Astrocyte (in vitro differentiated cells and primary cell): ENCODE measurements around the gene MFNG.

Source experiments
- CTCF ChIP-seq: IDR thresholded peaks from 2 replicates; pipeline ENCODE4 v1.5.1; 2011; ENCODE audit warnings: low read depth, mild to moderate bottlenecking, inconsistent platforms, low read length, moderate library complexity; ENCODE audit not compliant: insufficient read depth
- EZH2 ChIP-seq: IDR thresholded peaks from 2 replicates; pipeline ENCODE4 v1.6.1; 2012; ENCODE audit warnings: mild to moderate bottlenecking, low read length, inconsistent platforms; ENCODE audit not compliant: insufficient read depth

- TF ChIP-seq CTCF (no peak), EZH2 (no peak)
These were observed 42.2 kb downstream of the MFNG start for GRCh38 chr22:37443977-37444376.
